ENCODE results near the gene C1orf35. TPM values are rescaled to one million over a fixed set of nuclear protein-coding genes. Genes with fewer than 3 reads are reported as not detected.
A peak's percentile ranks its signal among the peaks of the same experiment; 100 is the strongest.

The C1orf35 gene
- total RNA-seq, 1 experiment from 2014 or later = 63.3 TPM

GRCh38 chr1:228084797-228085196 is 18.3 kb downstream of the C1orf35 start:
- peak overlapping the region; percentile 80 for H3K4me3 ChIP-seq (ENCODE audit: low read length)
- H3K4me1 ChIP-seq (ENCODE audit: insufficient read depth, low read length) = peaks cover 62% of the 10 kb centered on the region
- no peak overlapping the region for H2AFZ ChIP-seq (ENCODE audit: low read length)
- no peaks in the 10 kb centered on the region for H3K27me3 ChIP-seq (ENCODE audit: low read length)
- ChIA-PET CTCF (interaction anchor here (2.2 kb wide), 1 partner anchor 85 kb away, joined by 8 read pairs; no protein-coding TSS in a partner anchor), POLR2A (ENCODE audit: unreplicated experiment) (interaction anchor here (0.6 to 0.7 kb wide), 2 partner anchors 15 to 128 kb away, joined by 6 to 8 read pairs; no protein-coding TSS in a partner anchor)
- no peak for ATAC-seq
- H3K9me2 ChIP-seq (replicated peaks; ENCODE audit: low read length) = no peaks in the 10 kb centered on the region
- no peak for DNase-seq
- peak overlapping the region; percentile 87 for H3K4me2 ChIP-seq (ENCODE audit: low read length)
- H3K9me3 ChIP-seq (ENCODE audit: low read length) = no peaks in the 10 kb centered on the region
- no TSS peak for BruUV-seq (replicated peaks)
- peaks cover 9% of the 10 kb centered on the region for H3F3A ChIP-seq (ENCODE audit: low read length, unreplicated experiment)
- peak overlapping the region; percentile 96 for H3K9ac ChIP-seq (ENCODE audit: low read length)
- H3K79me2 ChIP-seq (ENCODE audit: low read length) = peaks cover 99% of the 10 kb centered on the region
- peaks cover 69% of the 10 kb centered on the region for H4K20me1 ChIP-seq (ENCODE audit: low read length)
- intact Hi-C loops (cut with micrococcal nuclease) = loop anchor here (10.0 kb wide), 1 partner anchor 320 kb away; no protein-coding TSS in a partner anchor
- peak overlapping the region; percentile 33; the same call in 1 of the 2 replicates for H3K27ac ChIP-seq (ENCODE audit: low read length)
- TF ChIP-seq, protein P1, sequence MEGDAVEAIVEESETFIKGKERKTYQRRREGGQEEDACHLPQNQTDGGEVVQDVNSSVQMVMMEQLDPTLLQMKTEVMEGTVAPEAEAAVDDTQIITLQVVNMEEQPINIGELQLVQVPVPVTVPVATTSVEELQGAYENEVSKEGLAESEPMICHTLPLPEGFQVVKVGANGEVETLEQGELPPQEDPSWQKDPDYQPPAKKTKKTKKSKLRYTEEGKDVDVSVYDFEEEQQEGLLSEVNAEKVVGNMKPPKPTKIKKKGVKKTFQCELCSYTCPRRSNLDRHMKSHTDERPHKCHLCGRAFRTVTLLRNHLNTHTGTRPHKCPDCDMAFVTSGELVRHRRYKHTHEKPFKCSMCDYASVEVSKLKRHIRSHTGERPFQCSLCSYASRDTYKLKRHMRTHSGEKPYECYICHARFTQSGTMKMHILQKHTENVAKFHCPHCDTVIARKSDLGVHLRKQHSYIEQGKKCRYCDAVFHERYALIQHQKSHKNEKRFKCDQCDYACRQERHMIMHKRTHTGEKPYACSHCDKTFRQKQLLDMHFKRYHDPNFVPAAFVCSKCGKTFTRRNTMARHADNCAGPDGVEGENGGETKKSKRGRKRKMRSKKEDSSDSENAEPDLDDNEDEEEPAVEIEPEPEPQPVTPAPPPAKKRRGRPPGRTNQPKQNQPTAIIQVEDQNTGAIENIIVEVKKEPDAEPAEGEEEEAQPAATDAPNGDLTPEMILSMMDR (conservative IDR thresholded peaks at IDR 0.05; ENCODE audit: low read depth, low read length) = no peak
- TF ChIP-seq EZH2 (IDR thresholded peaks at IDR 0.05; ENCODE audit: low read length, unreplicated experiment) (no peak), EZH2phosphoT487 (IDR thresholded peaks at IDR 0.05; ENCODE audit: borderline replicate concordance, low read length) (no peak)
- H3K36me3 ChIP-seq (ENCODE audit: low read depth, low read length) = peaks cover 40% of the 10 kb centered on the region

DNA sequence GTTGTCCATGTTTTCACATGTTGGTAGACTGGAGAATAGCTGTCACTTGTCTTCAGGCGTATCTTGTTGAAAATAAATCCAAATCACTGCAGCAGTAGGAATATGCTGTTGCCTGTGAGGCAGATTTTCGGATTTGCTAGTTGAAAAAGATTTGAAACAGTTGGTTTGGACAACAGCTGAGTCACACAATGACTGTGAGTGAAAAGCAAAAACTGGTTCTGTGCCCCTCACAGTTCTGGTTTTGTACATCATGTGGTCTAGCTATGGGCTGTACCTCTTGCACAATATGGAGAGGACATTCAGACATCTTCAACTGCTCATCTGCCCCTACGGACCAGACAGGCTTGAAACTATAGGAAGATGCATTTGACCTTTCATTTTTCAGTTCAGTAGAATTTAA is 18.8 kb downstream of the C1orf35 start:
- H4K20me1 ChIP-seq (ENCODE audit: low read length) = peaks cover 64% of the 10 kb centered on the region
- peak overlapping the region; percentile 33 for H3K27ac ChIP-seq (ENCODE audit: low read length)
- TF ChIP-seq EZH2 (IDR thresholded peaks at IDR 0.05; ENCODE audit: low read length, unreplicated experiment) (no peak), EZH2phosphoT487 (IDR thresholded peaks at IDR 0.05; ENCODE audit: borderline replicate concordance, low read length) (no peak)
- TF ChIP-seq, protein P1 (conservative IDR thresholded peaks at IDR 0.05; ENCODE audit: low read depth, low read length) = no peak
- H3K9me3 ChIP-seq (ENCODE audit: low read length) = no peaks in the 10 kb centered on the region
- peak overlapping the region; percentile 87 for H3K4me2 ChIP-seq (ENCODE audit: low read length)
- DNase-seq (peak; percentile 94), ATAC-seq (no peak)
- peaks cover 99% of the 10 kb centered on the region for H3K79me2 ChIP-seq (ENCODE audit: low read length)
- H3K4me1 ChIP-seq (ENCODE audit: insufficient read depth, low read length) = peaks cover 57% of the 10 kb centered on the region
- peaks cover 9% of the 10 kb centered on the region for H3F3A ChIP-seq (ENCODE audit: low read length, unreplicated experiment)
- intact Hi-C loops (cut with micrococcal nuclease) = loop anchor here (10.0 kb wide), 1 partner anchor 320 kb away; no protein-coding TSS in a partner anchor
- peaks cover 36% of the 10 kb centered on the region for H3K36me3 ChIP-seq (ENCODE audit: low read depth, low read length)
- ChIA-PET POLR2A (ENCODE audit: unreplicated experiment) (no interaction called here), CTCF (interaction anchor here (2.2 kb wide), 1 partner anchor 85 kb away, joined by 8 read pairs; no protein-coding TSS in a partner anchor)
- peak overlapping the region; percentile 80 for H3K4me3 ChIP-seq (ENCODE audit: low read length)
- H3K9ac ChIP-seq (ENCODE audit: low read length) = peak overlapping the region; percentile 96
- no peaks in the 10 kb centered on the region for H3K27me3 ChIP-seq (ENCODE audit: low read length)
- H2AFZ ChIP-seq (ENCODE audit: low read length) = no peak overlapping the region
- H3K9me2 ChIP-seq (replicated peaks; ENCODE audit: low read length) = no peaks in the 10 kb centered on the region
- BruUV-seq (replicated peaks) = no TSS peak

GRCh38 chr1:228083871-228084278 is 19.2 kb downstream of the C1orf35 start:
- no peaks in the 10 kb centered on the region for H3K27me3 ChIP-seq (ENCODE audit: low read length)
- H2AFZ ChIP-seq (ENCODE audit: low read length) = no peak overlapping the region
- peak overlapping the region; percentile 80 for H3K4me3 ChIP-seq (ENCODE audit: low read length)
- peaks cover 59% of the 10 kb centered on the region for H4K20me1 ChIP-seq (ENCODE audit: low read length)
- intact Hi-C loops (cut with micrococcal nuclease) = loop anchor here (2.0 to 10.0 kb wide), 2 partner anchors 19 to 319 kb away; partner anchors contain the start of gene C1orf35
- H3K79me2 ChIP-seq (ENCODE audit: low read length) = peaks cover 98% of the 10 kb centered on the region
- no peaks in the 10 kb centered on the region for H3K9me2 ChIP-seq (replicated peaks; ENCODE audit: low read length)
- peak; percentile 35 for DNase-seq
- H3K9me3 ChIP-seq (ENCODE audit: low read length) = no peaks in the 10 kb centered on the region
- peak overlapping the region; percentile 87 for H3K4me2 ChIP-seq (ENCODE audit: low read length)
- CTCF ChIA-PET = interaction anchor here (2.2 kb wide), 1 partner anchor 84 kb away, joined by 8 read pairs; no protein-coding TSS in a partner anchor
- H3F3A ChIP-seq (ENCODE audit: low read length, unreplicated experiment) = peaks cover 9% of the 10 kb centered on the region
- TF ChIP-seq, protein P1 (conservative IDR thresholded peaks at IDR 0.05; ENCODE audit: low read depth, low read length) = peak; percentile 15; the same call in 1 of the 2 replicates
- TF ChIP-seq EZH2 (IDR thresholded peaks at IDR 0.05; ENCODE audit: low read length, unreplicated experiment) = no peak
- no peak for ATAC-seq
- POLR2A ChIA-PET (ENCODE audit: unreplicated experiment) = no interaction called here
- peaks cover 31% of the 10 kb centered on the region for H3K36me3 ChIP-seq (ENCODE audit: low read depth, low read length)
- peaks cover 52% of the 10 kb centered on the region for H3K4me1 ChIP-seq (ENCODE audit: insufficient read depth, low read length)
- H3K9ac ChIP-seq (ENCODE audit: low read length) = peak overlapping the region; percentile 96
- peak overlapping the region; percentile 33 for H3K27ac ChIP-seq (ENCODE audit: low read length)
- no TSS peak for BruUV-seq (replicated peaks)

All from PC-3 (cell line).